Osteoblast (primary cell): ENCODE results near the gene FBXO2. TPM values are rescaled to one million over a fixed set of nuclear protein-coding genes. Genes with fewer than 3 reads are reported as not detected.

Experiments
- DNase-seq: peaks from one replicate; pipeline ENCODE4 v3.0.0; 2011; ENCODE audit warnings: low spot score, mixed read lengths; ENCODE audit not compliant: insufficient read length; ENCODE audit errors: missing footprints
- H2AFZ ChIP-seq: 2 replicates; pipeline ENCODE4 v1.6.0; 2011; ENCODE audit warnings: mild to moderate bottlenecking, low read length
- H3K27ac ChIP-seq: 2 replicates; pipeline ENCODE4 v1.5.1; 2011; ENCODE audit warnings: mild to moderate bottlenecking, low read depth, low read length, moderate library complexity
- H3K27me3 ChIP-seq: 2 replicates; pipeline ENCODE4 v1.6.0; 2012; ENCODE audit warnings: mild to moderate bottlenecking, control low read depth, inconsistent platforms, low read length, moderate library complexity; ENCODE audit not compliant: insufficient read depth
- H3K36me3 ChIP-seq: 2 replicates; pipeline ENCODE4 v1.5.1; 2011; ENCODE audit warnings: mild to moderate bottlenecking, low read length, control low read depth, moderate library complexity; ENCODE audit not compliant: insufficient read depth
- H3K4me1 ChIP-seq: 2 replicates; pipeline ENCODE4 v1.5.1; 2011; ENCODE audit warnings: mild to moderate bottlenecking, low read length, control low read depth, moderate library complexity; ENCODE audit not compliant: insufficient read depth
- H3K4me2 ChIP-seq: 2 replicates; pipeline ENCODE4 v1.6.0; 2011; ENCODE audit warnings: mild to moderate bottlenecking, low read length; ENCODE audit not compliant: insufficient read depth
- H3K4me3 ChIP-seq: fragments of 200-600 bp; sonication (generic); 3 replicates; pipeline ENCODE4 v1.5.1; 2012; ENCODE audit warnings: mild to moderate bottlenecking, low read length, inconsistent platforms; ENCODE audit not compliant: insufficient read depth
- H3K79me2 ChIP-seq: 2 replicates; pipeline ENCODE4 v1.6.0; 2012; ENCODE audit warnings: mild to moderate bottlenecking, low read length, control low read depth, inconsistent platforms; ENCODE audit not compliant: insufficient read depth
- H3K9me3 ChIP-seq: 2 replicates; pipeline ENCODE4 v1.5.1; 2011; ENCODE audit warnings: low read depth, low read length, control low read depth
- H4K20me1 ChIP-seq: 2 replicates; pipeline ENCODE4 v1.6.0; 2012; ENCODE audit warnings: mild to moderate bottlenecking, low read length, control low read depth; ENCODE audit not compliant: insufficient read depth
- total RNA-seq: library from RNA; depleted of rRNA; stranded (reverse); fragments of >200 nt; gene quantifications from 2 replicates; pipeline ENCODE4 v1.2.3, GENCODE V29; 2012
- TF ChIP-seq, protein P1 (sequence below): IDR thresholded peaks from 2 replicates; pipeline ENCODE4 v1.5.1; 2011; ENCODE audit warnings: mild to moderate bottlenecking, low read depth, low read length, moderate library complexity; ENCODE audit errors: extremely low read depth

FBXO2 gene
- total RNA-seq, 1 donor, result 0.36 TPM

- Histone ChIP-seq H3K9me3 (no peaks in the 10 kb centered on the region), H3K27ac (no peak overlapping the region), H3K4me2 (no peak overlapping the region), H4K20me1 (no peaks in the 10 kb centered on the region), H3K36me3 (no peaks in the 10 kb centered on the region), H3K4me1 (no peaks in the 10 kb centered on the region), H3K79me2 (no peaks in the 10 kb centered on the region), H3K27me3 (peaks cover 7% of the 10 kb centered on the region), H2AFZ (no peak overlapping the region), H3K4me3 (no peak overlapping the region)
- TF ChIP-seq, protein P1, sequence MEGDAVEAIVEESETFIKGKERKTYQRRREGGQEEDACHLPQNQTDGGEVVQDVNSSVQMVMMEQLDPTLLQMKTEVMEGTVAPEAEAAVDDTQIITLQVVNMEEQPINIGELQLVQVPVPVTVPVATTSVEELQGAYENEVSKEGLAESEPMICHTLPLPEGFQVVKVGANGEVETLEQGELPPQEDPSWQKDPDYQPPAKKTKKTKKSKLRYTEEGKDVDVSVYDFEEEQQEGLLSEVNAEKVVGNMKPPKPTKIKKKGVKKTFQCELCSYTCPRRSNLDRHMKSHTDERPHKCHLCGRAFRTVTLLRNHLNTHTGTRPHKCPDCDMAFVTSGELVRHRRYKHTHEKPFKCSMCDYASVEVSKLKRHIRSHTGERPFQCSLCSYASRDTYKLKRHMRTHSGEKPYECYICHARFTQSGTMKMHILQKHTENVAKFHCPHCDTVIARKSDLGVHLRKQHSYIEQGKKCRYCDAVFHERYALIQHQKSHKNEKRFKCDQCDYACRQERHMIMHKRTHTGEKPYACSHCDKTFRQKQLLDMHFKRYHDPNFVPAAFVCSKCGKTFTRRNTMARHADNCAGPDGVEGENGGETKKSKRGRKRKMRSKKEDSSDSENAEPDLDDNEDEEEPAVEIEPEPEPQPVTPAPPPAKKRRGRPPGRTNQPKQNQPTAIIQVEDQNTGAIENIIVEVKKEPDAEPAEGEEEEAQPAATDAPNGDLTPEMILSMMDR, result no peak
- no peak for DNase-seq
These were observed 54.2 kb downstream of the FBXO2 start for GRCh38 chr1:11599891-11600576.

- no peak overlapping the region for H2AFZ ChIP-seq
- no peaks in the 10 kb centered on the region for H3K9me3 ChIP-seq
- DNase-seq, result peak; percentile 91
- no peaks in the 10 kb centered on the region for H3K36me3 ChIP-seq
- H3K4me3 ChIP-seq, result no peak overlapping the region
- H3K27ac ChIP-seq, result no peak overlapping the region
- no peaks in the 10 kb centered on the region for H3K4me1 ChIP-seq
- H3K4me2 ChIP-seq, result no peak overlapping the region
- no peaks in the 10 kb centered on the region for H4K20me1 ChIP-seq
- TF ChIP-seq, protein P1, result no peak
- H3K27me3 ChIP-seq, result peaks cover 7% of the 10 kb centered on the region
- H3K79me2 ChIP-seq, result no peaks in the 10 kb centered on the region
These were observed 55.8 kb downstream of the FBXO2 start for GRCh38 chr1:11598461-11598860.

Other genes starting within 250 kb of the FBXO2 start
- gene DISP3, start 175.3 kb downstream of the FBXO2 start, total RNA-seq, result under 0.01 TPM in 2 replicates
- 14.4 and 16.3 TPM in 2 replicates for gene FBXO44, start 448 bp upstream of the FBXO2 start, total RNA-seq
- gene FBXO6, start 9.8 kb upstream of the FBXO2 start, total RNA-seq, result 8.7 and 8.8 TPM in 2 replicates
- 20.6 and 22.7 TPM in 2 replicates for gene MAD2L2, start 26.7 kb upstream of the FBXO2 start, total RNA-seq
- under 0.01 TPM in 2 replicates for gene DRAXIN, start 37.3 kb upstream of the FBXO2 start, total RNA-seq
- gene AGTRAP, start 81.7 kb upstream of the FBXO2 start, total RNA-seq, result 47.7 and 56.5 TPM in 2 replicates
- under 0.01 TPM in 1 of 2 replicates, not detected in the other for gene C1orf167, start 107.8 kb upstream of the FBXO2 start, total RNA-seq
- gene MTHFR, start 151.5 kb upstream of the FBXO2 start, total RNA-seq, result 32.6 and 34.5 TPM in 2 replicates
- 21.0 and 22.4 TPM in 2 replicates for gene CLCN6, start 151.8 kb upstream of the FBXO2 start, total RNA-seq
- gene NPPA, start 193.4 kb upstream of the FBXO2 start, total RNA-seq, result not detected in 2 replicates
- gene NPPB, start 204.5 kb upstream of the FBXO2 start, total RNA-seq, result not detected in 2 replicates